IPS-NIHi11 (cell line): Measurements from ENCODE around the gene WDR54.
"Not testable (repeated sequence)": the region's sequence is repeated elsewhere in the genome, so short reads cannot be mapped to it uniquely, and the experiment has no call there.

Experiments used
- DNase-seq: peaks from one replicate; pipeline ENCODE4 v3.0.0; 2012; ENCODE audit warnings: mixed read lengths, low spot score

Gene WDR54

GRCh38 chr2:74406035-74406434 is 15.5 kb upstream of the WDR54 start:
- DNase-seq, result no peak

- no peak for DNase-seq
Measured at GRCh38 chr2:74407682-74408081, 13.8 kb upstream of the WDR54 start.

- DNase-seq, result no peak
Measured at GRCh38 chr2:74413001-74413698, 8.4 kb upstream of the WDR54 start.

GRCh38 chr2:74414441-74414840 is 7.1 kb upstream of the WDR54 start:
- DNase-seq, result peak; percentile 44

- peak; percentile 58 for DNase-seq
Measured at GRCh38 chr2:74414881-74415761, 6.4 kb upstream of the WDR54 start.

- DNase-seq, result peak; percentile 75
Measured at GRCh38 chr2:74415762-74416395, 5.7 kb upstream of the WDR54 start.

- no peak for DNase-seq
Measured at GRCh38 chr2:74416778-74417177, 4.8 kb upstream of the WDR54 start.

- DNase-seq, result no peak
Measured at GRCh38 chr2:74417197-74417596, 4.3 kb upstream of the WDR54 start.

- DNase-seq, result no peak
Measured at GRCh38 chr2:74417763-74418162, 3.8 kb upstream of the WDR54 start.

GRCh38 chr2:74418312-74418711 is 3.2 kb upstream of the WDR54 start:
- DNase-seq, result no peak

- no peak for DNase-seq
Measured at GRCh38 chr2:74419345-74419744, 2.2 kb upstream of the WDR54 start.

GRCh38 chr2:74420006-74420405 is 1.5 kb upstream of the WDR54 start:
- DNase-seq, result no peak

GRCh38 chr2:74420443-74421103 is 957 bp upstream of the WDR54 start:
- not testable (repeated sequence) for DNase-seq

GRCh38 chr2:74423231-74424095 is 1.9 kb downstream of the WDR54 start:
- no peak for DNase-seq

GRCh38 chr2:74424139-74424992 is 2.8 kb downstream of the WDR54 start:
- DNase-seq, result no peak

- DNase-seq, result no peak
Measured at GRCh38 chr2:74424995-74425406, 3.5 kb downstream of the WDR54 start.

- DNase-seq, result no peak
Measured at GRCh38 chr2:74425523-74425922, 4.0 kb downstream of the WDR54 start.

GRCh38 chr2:74426181-74426758 is 4.7 kb downstream of the WDR54 start:
- no peak for DNase-seq

- DNase-seq, result no peak
Measured at GRCh38 chr2:74427551-74427950, 6.0 kb downstream of the WDR54 start.

- DNase-seq, result no peak
Measured at GRCh38 chr2:74428675-74429074, 7.1 kb downstream of the WDR54 start.
